Measurements from ENCODE around the gene PHF1.
"Not testable (repeated sequence)": the region's sequence is repeated elsewhere in the genome, so short reads cannot be mapped to it uniquely, and the experiment has no call there.

The PHF1 gene

GRCh38 chr6:33391278-33391921 is 19.4 kb upstream of the PHF1 start, which contains the start of gene KIFC1:
Gene KIFC1, plus strand, starts transcription at chr6:33391823. Its CDS starts 163 bp downstream, at chr6:33391986.
- in situ Hi-C loops (cut with MboI; ENCODE audit: low sequenced_read_pairs): no loop called here

DNA sequence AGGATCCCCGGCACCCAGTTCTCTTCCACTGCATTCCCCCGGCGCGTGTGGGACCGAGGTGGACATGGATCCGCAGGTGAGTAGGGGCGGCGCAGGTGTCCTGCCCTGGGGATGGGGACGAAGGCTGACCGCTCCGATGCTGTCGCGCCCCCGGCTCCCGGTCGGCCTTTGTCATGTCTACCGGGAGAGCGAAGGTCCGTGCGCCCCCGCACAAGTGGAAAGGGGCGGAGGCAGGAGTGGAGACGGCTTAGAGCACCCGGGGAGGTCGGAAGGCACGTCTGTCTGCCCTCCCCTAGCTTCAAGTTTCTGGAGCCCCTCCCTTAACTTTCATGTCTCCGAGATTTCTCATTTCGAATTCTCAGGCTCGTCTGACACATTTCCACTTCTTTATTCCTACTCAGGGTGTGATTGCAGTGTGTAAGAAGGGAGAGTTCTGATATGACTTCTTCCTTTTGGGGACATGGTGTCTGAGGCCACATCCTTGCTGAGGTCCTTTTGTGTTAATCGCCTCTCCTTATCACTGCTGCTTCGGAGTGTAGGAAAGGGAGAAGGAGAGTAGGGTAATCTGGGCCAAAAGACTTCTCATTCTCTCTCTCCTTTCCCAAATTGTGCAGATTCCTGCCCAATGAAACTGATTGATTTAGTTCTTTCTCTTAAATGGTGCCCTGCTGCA is 18.8 kb upstream of the PHF1 start:
- in situ Hi-C loops (cut with MboI; ENCODE audit: low sequenced_read_pairs): no loop called here

GRCh38 chr6:33392595-33392948 is 18.2 kb upstream of the PHF1 start:
- in situ Hi-C loops (cut with MboI; ENCODE audit: low sequenced_read_pairs): no loop called here

- in situ Hi-C loops (cut with MboI; ENCODE audit: low sequenced_read_pairs): no loop called here
Observed at GRCh38 chr6:33392979-33393378, 17.8 kb upstream of the PHF1 start.

DNA sequence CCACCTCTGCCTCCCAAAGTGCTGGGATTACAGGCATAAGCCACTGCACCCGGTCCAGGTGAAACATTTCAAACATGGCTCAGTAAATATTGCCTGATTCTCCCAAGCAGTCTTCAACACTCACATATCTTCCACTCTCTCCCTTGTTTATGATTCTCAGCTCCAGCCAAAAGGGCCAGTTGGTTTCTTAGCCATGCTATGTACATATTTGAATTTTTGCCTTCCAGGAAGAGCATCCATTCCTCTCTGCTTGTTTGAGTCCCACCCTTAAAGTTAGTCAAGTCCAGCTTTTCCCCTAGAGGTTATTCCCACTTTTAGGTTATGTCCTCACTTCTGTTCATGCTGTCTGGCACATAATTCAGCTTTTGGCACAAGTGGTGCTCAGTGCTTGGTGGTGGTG is 13.3 kb upstream of the PHF1 start:
- in situ Hi-C loops (cut with MboI; ENCODE audit: low sequenced_read_pairs): no loop called here

DNA sequence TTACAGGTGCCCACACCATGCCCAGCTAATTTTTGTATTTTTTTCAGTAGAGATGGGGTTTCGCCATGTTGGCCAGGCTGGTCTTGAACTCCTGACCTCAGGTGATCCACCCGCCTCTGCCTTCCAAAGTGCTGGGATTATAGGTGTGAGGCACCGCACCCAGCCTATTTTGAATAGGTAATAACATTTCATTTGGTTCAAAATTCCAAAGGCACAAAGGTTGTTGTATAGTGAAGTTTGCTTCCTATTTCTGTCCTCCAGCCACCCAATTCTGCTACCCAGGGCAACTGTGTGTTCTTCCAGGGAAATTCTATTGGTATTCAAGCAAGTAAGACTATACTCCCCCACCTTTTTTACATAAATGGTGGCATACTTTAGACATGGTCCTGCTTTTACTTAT is 12.2 kb upstream of the PHF1 start:
- in situ Hi-C loops (cut with MboI; ENCODE audit: low sequenced_read_pairs): not testable (repeated sequence)

DNA sequence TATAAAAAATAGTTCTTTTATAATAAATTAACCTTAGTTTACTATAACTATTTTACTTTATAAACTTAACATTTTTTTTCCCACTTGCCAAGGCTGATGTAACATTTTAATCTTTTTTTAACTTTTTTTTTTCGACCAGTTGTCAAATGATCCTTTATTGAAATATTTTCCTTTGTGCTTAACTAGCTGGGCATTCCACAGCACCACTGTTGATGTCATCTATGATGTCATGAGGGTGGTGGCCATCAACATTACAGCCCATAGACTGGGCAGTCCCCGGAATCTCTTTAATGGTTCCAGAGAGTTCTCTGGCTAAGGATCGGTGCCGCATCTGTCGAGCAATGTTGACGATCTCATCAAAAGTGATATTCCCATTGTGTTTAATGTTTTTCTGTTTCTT is 10.9 kb upstream of the PHF1 start:
- in situ Hi-C loops (cut with MboI; ENCODE audit: low sequenced_read_pairs): not testable (repeated sequence)

- in situ Hi-C loops (cut with MboI; ENCODE audit: low sequenced_read_pairs): no loop called here
Observed at GRCh38 chr6:33404884-33405283, 5.9 kb upstream of the PHF1 start.

DNA sequence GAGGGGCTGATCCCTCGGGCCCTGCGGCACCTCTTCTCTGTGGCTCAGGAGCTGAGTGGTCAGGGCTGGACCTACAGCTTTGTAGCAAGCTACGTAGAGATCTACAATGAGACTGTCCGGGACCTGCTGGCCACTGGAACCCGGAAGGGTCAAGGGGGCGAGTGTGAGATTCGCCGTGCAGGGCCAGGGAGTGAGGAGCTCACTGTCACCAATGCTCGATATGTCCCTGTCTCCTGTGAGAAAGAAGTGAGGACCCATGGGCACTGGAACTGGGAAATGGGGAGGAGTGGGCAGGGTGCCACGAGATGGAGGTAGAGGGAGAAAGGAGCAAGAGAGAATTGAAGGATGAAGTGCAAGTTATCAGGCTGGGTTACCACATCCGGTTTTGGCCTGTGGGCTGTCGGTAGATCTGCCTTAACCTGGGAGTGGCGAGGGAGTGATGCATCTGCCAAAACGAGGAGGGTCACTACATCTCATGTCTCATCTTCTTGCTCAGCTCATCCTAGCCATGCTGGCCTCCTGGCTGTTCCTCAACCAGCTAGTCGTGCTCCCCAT is 5.4 kb upstream of the PHF1 start:
- in situ Hi-C loops (cut with MboI; ENCODE audit: low sequenced_read_pairs): no loop called here

DNA sequence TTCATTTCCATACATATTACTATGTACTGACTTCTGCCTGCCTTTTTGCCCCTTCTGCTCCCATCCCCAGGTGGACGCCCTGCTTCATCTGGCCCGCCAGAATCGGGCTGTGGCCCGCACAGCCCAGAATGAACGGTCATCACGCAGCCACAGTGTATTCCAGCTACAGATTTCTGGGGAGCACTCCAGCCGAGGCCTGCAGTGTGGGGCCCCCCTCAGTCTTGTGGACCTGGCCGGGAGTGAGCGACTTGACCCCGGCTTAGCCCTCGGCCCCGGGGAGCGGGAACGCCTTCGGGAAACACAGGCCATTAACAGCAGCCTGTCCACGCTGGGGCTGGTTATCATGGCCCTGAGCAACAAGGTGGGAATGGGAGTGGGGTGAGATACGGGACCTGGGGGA is 4.7 kb upstream of the PHF1 start:
- in situ Hi-C loops (cut with MboI; ENCODE audit: low sequenced_read_pairs): no loop called here

- in situ Hi-C loops (cut with MboI; ENCODE audit: low sequenced_read_pairs): no loop called here
Observed at GRCh38 chr6:33407132-33407718, 3.6 kb upstream of the PHF1 start.

DNA sequence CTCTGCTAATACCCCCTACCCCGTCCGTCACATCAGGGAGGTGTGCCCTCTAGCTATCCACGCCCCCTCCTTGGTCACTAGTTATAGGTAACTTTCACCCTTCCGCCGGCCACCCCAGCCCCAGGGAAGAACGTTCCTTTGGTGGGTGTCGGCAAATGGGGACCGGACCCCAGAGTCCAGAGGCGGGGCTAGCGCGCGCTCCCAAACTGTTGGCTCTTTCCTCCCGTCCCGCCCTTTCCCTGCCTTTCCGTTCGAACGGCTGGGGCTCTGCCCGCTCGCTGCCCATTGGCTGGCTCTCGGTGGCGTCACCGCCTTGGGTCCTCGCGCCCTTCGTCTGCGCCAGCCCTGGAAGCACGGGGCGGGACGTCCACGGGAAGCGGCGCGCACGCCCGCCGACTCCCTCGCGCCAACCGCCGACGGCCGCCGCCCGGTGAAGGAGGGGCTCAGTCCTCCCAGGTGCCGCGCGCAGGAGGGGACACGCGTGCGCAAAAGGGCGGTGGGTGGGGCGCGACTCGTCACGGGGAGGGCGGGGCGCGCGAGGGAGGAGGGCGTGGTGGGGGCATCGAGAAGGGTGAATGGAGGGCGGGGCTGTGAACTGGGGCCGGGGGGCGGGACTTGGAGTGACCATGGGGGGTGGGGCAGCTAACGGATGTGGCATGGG is 634 bp upstream of the PHF1 start:
- in situ Hi-C loops (cut with MboI; ENCODE audit: low sequenced_read_pairs): no loop called here

DNA sequence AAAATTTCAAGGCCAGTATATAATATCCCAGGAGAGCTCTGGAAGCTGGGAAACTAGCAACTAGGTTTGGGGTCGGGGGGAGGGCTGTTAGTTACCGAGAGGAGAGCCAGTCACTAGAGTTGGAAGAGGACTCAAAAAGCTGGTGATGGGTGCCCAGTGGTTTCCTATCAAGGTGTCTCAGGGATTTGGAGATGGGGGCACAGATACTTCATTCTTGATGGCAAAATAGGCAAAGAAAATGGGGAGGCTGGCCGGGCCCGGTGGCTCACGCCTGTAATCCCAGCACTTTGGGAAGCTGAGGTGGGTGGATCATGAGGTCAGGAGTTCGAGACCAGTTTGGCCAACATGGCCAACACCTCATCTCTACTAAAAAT is 805 bp downstream of the PHF1 start:
- in situ Hi-C loops (cut with MboI; ENCODE audit: low sequenced_read_pairs): no loop called here

DNA sequence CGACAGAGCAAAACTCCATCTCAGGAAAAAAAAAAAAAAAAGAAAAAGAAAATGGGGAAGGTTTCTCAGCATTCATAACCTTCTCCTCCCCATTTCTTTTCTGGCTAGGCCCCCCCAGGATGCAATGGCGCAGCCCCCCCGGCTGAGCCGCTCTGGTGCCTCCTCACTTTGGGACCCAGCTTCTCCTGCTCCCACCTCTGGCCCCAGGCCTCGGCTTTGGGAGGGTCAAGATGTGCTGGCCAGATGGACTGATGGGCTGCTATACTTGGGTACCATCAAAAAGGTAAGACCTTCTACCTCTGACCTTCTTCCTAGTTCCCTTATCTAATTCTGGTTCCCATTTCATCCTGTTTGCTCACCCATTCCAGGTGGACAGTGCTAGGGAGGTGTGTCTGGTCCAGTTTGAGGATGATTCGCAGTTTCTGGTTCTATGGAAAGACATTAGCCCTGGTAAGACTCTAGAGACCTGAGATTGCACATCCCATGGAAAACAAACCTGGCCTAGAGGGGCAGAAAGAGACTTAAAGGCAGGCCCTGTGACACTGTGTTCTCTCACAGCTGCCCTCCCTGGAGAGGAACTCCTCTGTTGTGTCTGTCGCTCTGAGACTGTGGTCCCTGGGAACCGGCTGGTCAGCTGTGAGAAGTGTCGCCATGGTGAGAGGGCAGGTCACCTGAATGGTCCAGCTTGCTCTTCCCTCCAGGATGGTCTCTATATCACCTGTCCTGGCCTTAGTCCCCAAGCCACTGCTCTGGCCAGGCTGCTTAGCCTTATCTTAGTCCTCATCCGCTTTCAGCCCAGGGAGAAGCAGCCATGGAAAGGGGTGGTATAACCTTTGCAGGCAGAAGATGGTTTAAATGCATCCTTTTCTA is 1.6 kb downstream of the PHF1 start:
- in situ Hi-C loops (cut with MboI; ENCODE audit: low sequenced_read_pairs): no loop called here

DNA sequence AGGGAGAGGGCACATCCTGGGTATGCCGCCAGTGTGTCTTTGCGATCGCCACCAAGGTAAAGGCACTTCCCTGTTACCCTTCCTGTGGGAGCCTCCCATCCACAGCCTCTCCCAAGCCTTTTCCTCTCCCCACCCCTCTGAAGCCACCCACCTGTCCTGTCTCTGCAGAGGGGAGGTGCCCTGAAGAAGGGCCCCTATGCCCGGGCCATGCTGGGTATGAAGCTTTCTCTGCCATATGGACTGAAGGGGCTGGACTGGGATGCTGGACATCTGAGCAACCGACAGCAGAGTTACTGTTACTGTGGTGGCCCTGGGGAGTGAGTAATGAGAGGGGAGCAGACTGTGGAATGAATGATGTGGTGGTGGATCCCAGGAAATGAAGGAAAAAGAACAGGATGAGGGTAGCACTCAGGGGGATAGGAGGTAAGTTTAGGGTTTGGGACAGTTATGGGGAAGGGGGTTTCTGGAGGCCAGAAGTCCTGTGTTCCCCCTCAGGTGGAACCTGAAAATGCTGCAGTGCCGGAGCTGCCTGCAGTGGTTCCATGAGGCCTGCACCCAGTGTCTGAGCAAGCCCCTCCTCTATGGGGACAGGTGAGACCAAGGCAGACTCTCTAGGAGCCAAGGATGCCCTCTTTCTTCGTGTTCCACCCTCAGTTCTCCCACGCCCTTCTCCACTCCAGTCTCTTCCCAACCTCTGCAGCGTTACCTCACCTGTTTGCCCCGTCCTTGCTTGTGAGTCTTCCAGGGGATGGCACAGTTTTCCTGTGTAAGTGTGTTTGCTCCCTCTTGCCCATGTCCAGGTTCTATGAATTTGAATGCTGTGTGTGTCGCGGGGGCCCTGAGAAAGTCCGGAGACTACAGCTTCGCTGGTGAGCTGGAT is 2.7 kb downstream of the PHF1 start:
- in situ Hi-C loops (cut with MboI; ENCODE audit: low sequenced_read_pairs): no loop called here

DNA sequence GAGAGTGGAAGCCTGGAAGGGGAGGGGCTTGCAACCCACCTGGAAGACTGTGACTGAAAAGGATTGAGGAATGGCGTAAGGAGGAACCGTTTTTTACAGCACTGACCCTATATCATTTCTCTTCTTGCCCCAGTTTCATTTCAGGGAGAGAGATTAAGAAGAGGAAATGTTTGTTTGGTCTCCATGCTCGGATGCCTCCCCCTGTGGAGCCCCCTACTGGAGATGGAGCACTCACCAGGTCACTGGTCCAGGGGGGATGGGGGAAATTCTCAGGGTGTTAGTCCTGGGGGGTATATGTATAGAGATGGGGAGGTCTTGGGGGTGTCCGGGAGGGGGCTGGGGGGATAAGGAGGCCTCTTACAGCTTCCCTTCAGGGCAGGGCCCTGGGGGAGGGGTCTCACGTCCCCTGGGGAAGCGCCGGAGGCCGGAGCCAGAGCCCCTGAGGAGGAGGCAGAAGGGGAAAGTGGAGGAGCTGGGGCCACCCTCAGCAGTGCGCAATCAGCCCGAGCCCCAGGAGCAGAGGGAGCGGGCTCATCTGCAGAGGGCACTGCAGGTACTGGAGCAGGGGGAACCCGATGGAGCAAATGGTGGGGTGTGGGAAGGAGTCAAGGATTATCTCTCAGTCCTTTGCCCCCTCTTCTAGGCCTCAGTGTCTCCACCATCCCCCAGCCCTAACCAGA is 3.9 kb downstream of the PHF1 start:
- in situ Hi-C loops (cut with MboI; ENCODE audit: low sequenced_read_pairs): no loop called here

DNA sequence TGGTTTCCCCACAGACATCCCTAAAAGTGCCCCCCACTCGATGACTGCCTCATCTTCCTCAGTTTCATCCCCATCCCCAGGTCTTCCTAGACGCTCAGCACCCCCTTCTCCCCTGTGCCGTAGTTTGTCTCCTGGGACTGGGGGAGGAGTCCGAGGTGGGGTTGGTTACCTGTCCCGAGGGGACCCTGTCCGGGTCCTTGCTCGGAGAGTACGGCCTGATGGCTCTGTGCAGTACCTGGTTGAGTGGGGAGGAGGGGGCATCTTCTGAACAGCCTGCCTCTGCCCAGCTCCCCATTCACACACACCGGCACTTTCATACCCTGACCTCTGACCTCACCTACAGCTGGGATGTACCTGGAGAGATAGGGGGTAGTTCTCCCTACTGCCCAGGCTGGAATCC is 5.0 kb downstream of the PHF1 start:
- in situ Hi-C loops (cut with MboI; ENCODE audit: low sequenced_read_pairs): no loop called here

GRCh38 chr6:33416386-33417127 is 5.7 kb downstream of the PHF1 start:
- in situ Hi-C loops (cut with MboI; ENCODE audit: low sequenced_read_pairs): no loop called here

All from HL-60/S4 treated with retinoic acid at 250 ng/mL for 4 days and 3 days (cell line).